GM18498 (cell line): ENCODE data around the gene SKIC8.

ENCODE experiments used
- ATAC-seq: cut with Tn5 transposase; IDR thresholded peaks from one replicate; pipeline ENCODE4 v1.9.1; 2021; ENCODE audit warnings: mild to moderate bottlenecking, moderate library complexity; ENCODE audit not compliant: unreplicated experiment

Gene SKIC8

GRCh38 chr15:78322243-78322642 lies 22.8 kb upstream of the SKIC8 start:
- no peak for ATAC-seq

GRCh38 chr15:78321786-78322185 lies 22.4 kb upstream of the SKIC8 start:
- no peak for ATAC-seq

- ATAC-seq: no peak
Observed at GRCh38 chr15:78321041-78321570, 21.7 kb upstream of the SKIC8 start.

- ATAC-seq: no peak
Observed at GRCh38 chr15:78320183-78320582, 20.8 kb upstream of the SKIC8 start.

- ATAC-seq: no peak
Observed at GRCh38 chr15:78319588-78319987, 20.2 kb upstream of the SKIC8 start.

GRCh38 chr15:78317145-78317836 lies 17.9 kb upstream of the SKIC8 start:
- ATAC-seq: no peak

GRCh38 chr15:78316283-78317083 lies 17.1 kb upstream of the SKIC8 start:
- no peak for ATAC-seq

- no peak for ATAC-seq
Observed at GRCh38 chr15:78315686-78316282, 16.4 kb upstream of the SKIC8 start.

- ATAC-seq: no peak
Observed at GRCh38 chr15:78314181-78314581, 14.8 kb upstream of the SKIC8 start.

- no peak for ATAC-seq
Observed at GRCh38 chr15:78313383-78313782, 14.0 kb upstream of the SKIC8 start.

GRCh38 chr15:78312957-78313356 lies 13.5 kb upstream of the SKIC8 start:
- ATAC-seq: no peak

GRCh38 chr15:78312536-78312935 lies 13.1 kb upstream of the SKIC8 start:
- no peak for ATAC-seq

GRCh38 chr15:78311292-78311691 lies 11.9 kb upstream of the SKIC8 start:
- no peak for ATAC-seq

- ATAC-seq: no peak
Observed at GRCh38 chr15:78308422-78309032, 9.1 kb upstream of the SKIC8 start.

- no peak for ATAC-seq
Observed at GRCh38 chr15:78307976-78308375, 8.6 kb upstream of the SKIC8 start.

- ATAC-seq: no peak
Observed at GRCh38 chr15:78306176-78306774, 6.9 kb upstream of the SKIC8 start.

GRCh38 chr15:78304216-78305066 lies 5.0 kb upstream of the SKIC8 start:
- ATAC-seq: no peak

GRCh38 chr15:78302579-78303312 lies 3.3 kb upstream of the SKIC8 start:
- no peak for ATAC-seq

GRCh38 chr15:78301828-78302227 lies 2.4 kb upstream of the SKIC8 start:
- ATAC-seq: no peak
